ENCODE data around the gene NAPG.

- TF ChIP-seq YY1 (IDR thresholded peaks at IDR 0.05) (no peak), JUND (IDR thresholded peaks at IDR 0.05) (no peak), CTCF (IDR thresholded peaks at IDR 0.05; ENCODE audit: low read depth, low read length, missing input control) (no peak), EGR1 (IDR thresholded peaks at IDR 0.05; ENCODE audit: low read depth in 2 of 2) (no peak), MAX (IDR thresholded peaks at IDR 0.05) (no peak), GABPA (IDR thresholded peaks at IDR 0.05 in 1 of 2, conservative IDR thresholded peaks at IDR 0.05 in 1 of 2) (no peak), TAF1 (conservative IDR thresholded peaks at IDR 0.05) (no peak), ZBTB33 (IDR thresholded peaks at IDR 0.05) (no peak), RAD21 (IDR thresholded peaks at IDR 0.05) (no peak), SP1 (IDR thresholded peaks at IDR 0.05) (no peak), REST (IDR thresholded peaks at IDR 0.05) (no peak), RXRA (IDR thresholded peaks at IDR 0.05) (no peak), ATF3 (IDR thresholded peaks at IDR 0.05) (no peak), HNF4G (IDR thresholded peaks at IDR 0.05) (no peak)
These were observed 31.4 kb downstream of the NAPG start for GRCh38 chr18:10557085-10557677.
